Coronary artery (tissue), 2 donors: ENCODE data around the gene USP35.

Experiments
- DNase-seq: peaks from one replicate; pipeline ENCODE4 v3.0.0-alpha.2; 2017; ENCODE audit warnings: low spot score
- H3K27ac ChIP-seq, 2 donors: fragments of 200-600 bp; sonication (generic); one replicate each; pipeline ENCODE4 v1.5.1; 2016 to 2019
- H3K4me3 ChIP-seq: fragments of 200-600 bp; sonication (generic); 2 replicates; pipeline ENCODE4 v1.5.1; 2016; ENCODE audit warnings: mild to moderate bottlenecking, moderate library complexity
- TF ChIP-seq, protein P1 (sequence below): fragments of 200-600 bp; sonication (generic); IDR thresholded peaks from one replicate; pipeline ENCODE4 v1.5.1; 2019; ENCODE audit warnings: antibody characterized with exemption

USP35 gene

DNA sequence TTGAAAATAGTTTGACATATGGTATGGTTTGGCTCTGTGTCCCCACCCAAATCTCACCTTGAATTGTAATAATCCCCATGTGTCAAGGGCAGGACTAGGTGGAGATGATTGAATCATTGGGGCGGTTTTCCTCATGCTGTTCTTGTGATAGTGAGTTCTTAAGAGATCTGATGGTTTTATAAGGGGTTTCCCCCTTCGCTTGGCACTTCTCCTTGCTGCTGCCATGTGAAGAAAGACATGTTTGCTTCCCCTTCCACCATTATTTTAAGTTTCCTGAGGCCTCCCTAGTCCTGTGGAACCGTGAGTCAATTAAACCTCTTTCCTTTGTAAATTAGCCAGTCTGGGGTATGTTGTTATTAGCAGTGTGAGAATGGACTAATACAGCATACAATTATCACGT, 8.0 kb upstream of the USP35 start:
- no peak for DNase-seq
- Histone ChIP-seq H3K4me3 (no peak overlapping the region), H3K27ac (peak overlapping the region in 1 of 2 donors; percentile 13)
- TF ChIP-seq, protein P1, sequence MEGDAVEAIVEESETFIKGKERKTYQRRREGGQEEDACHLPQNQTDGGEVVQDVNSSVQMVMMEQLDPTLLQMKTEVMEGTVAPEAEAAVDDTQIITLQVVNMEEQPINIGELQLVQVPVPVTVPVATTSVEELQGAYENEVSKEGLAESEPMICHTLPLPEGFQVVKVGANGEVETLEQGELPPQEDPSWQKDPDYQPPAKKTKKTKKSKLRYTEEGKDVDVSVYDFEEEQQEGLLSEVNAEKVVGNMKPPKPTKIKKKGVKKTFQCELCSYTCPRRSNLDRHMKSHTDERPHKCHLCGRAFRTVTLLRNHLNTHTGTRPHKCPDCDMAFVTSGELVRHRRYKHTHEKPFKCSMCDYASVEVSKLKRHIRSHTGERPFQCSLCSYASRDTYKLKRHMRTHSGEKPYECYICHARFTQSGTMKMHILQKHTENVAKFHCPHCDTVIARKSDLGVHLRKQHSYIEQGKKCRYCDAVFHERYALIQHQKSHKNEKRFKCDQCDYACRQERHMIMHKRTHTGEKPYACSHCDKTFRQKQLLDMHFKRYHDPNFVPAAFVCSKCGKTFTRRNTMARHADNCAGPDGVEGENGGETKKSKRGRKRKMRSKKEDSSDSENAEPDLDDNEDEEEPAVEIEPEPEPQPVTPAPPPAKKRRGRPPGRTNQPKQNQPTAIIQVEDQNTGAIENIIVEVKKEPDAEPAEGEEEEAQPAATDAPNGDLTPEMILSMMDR: no peak

DNA sequence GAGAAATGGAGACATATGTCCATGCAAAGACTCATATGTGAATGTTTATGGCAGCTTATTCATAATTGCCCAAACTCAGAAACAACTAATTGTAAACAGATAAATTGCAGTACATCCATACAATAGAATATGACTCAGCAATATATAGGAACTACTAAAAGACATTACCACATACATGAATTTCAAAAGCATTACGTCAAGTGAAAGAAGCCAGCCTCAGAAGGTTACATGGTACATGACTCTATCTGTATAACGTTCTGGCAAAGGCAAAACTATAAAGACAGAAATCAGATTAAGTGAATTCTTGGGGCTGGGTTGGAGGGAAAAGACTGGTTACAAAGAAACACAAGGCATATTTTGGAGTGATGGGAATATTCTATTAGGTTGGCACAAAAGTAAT, 7.5 kb upstream of the USP35 start:
- H3K4me3 ChIP-seq: no peak overlapping the region
- TF ChIP-seq, protein P1: no peak
- DNase-seq: no peak
- H3K27ac ChIP-seq: peak overlapping the region in 1 of 2 donors; percentile 13

DNA sequence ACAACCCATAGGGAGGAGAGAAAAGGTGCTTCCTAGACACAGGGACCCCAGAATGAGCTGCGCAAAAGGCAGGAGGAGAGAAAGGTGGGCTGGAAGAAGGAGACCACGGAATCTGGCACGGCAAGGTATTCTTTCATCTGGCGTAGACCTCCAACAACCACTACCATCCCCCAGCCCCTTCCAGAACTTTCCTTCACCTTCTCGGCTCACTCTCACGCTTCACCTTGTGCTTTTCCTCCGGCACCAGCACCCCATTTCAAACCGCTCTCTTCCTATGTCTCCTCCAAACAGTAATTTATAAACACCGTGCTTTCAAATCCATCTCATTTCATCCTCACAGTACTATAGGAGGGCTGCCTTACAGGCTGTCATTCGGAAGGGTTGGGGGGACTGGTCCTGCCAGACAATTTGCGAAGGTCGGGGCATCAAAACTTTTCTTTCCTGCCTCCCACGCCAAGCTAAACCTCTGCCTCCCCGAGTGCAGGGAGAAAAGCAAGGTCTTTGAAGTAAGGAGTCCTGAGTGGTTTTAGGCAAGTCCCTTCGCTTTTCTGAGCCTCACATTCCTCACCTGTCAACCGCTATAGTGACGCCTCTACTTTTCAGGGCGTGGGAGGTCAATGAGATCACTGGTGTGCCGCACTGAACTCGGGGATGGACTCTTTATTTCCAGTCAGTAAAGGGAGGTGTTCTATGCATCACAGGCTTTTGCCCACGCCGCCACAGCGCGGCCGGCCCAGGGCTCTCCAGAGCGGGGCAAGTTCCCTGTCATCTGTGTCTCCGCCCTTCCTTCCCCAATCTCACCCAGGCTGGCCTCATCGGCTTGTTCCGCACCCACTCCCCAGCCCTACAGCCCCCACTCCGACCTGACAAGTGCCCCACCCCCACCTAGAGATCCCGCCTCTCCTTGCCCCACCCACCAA, 1.1 kb upstream of the USP35 start:
- peak overlapping the region; percentile 92 to 96 for H3K27ac ChIP-seq
- TF ChIP-seq, protein P1: no peak
- DNase-seq: no peak
- H3K4me3 ChIP-seq: peak overlapping the region; percentile 92

DNA sequence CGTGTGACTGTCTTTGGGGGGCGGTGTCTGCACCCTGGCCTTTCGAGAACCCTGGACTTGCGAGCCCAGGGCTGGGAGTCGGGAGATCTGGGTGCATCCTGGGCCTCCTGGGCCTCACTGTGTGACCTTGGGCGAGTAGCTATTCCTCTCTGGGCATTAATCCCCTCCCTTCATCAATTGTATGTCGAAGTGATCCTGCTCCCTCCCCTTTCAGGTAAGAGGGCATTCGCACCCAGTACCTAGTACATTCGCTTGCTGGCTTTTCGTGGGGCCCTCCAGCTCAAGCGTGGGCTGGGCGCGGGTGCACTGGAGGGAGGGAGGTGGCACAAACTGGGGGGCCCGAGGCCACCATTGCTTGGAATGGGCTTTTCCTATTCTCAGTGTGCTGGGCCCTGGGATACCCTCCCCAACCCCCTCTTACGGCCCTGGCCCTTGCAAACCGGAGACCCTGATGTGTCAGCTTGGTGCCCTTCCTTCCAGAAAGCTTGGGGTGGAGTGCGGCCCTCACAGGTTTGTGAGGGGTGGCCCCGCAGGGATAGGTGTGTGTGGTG, 530 bp downstream of the USP35 start:
- no peak for DNase-seq
- H3K27ac ChIP-seq: peak overlapping the region; percentile 92 to 96

DNA sequence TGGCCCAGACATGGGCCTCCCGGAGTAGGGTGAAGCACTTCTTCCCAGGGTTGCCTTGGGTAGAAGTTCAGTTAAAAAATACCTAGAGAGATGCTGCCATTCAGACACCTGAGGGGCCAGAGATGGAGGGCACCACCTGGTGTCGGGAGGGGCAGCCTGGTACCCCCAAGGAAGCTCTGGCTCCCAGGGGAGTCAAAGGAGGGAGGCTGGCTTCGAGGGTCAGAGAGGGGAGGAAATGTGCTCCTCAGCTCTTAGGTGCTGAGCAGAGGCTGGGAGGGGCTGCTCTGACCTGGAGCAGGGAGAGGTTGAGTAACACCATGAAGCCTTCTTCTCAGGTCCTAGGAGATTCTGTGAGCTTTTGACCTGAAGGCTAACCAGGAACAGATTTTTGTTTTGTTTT, 1.1 kb downstream of the USP35 start:
- peak overlapping the region; percentile 92 for H3K4me3 ChIP-seq
- TF ChIP-seq, protein P1: no peak
- peak overlapping the region; percentile 92 to 96 for H3K27ac ChIP-seq
- DNase-seq: no peak

More for the DNA sequence above, 530 bp downstream of the USP35 start:
- H3K4me3 ChIP-seq: peak overlapping the region; percentile 92
- TF ChIP-seq, protein P1: no peak

DNA sequence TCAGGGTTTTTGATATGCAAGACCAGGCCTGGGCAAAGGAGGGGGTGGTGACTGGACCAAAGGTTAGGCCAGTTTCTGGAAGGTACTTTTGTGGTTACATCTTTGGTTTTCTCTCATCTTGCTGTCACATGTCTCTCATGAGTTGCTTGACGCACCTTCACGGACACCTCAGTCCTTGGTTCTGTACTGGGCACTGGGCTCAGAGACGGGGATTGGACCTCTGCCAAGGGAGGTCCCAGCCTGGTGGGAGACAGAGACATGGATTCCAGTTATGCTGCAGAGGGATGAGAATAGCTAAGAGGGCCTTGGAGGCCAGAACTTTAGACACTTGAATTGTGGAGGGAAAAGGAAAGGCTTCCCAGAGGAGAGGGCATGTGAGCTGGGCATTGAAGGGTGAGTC, 1.7 kb downstream of the USP35 start:
- no peak for DNase-seq
- Histone ChIP-seq H3K27ac (peak overlapping the region; percentile 62 to 92), H3K4me3 (peak overlapping the region; percentile 92)
- TF ChIP-seq, protein P1: no peak
